Endothelial cell of umbilical vein (primary cell): Measurements from ENCODE around the gene ZNF70.

Experiments used
- EZH2 ChIP-seq: IDR thresholded peaks from 2 replicates; pipeline ENCODE4 v1.6.1; 2012; ENCODE audit warnings: borderline replicate concordance, low read depth, mild to moderate bottlenecking, moderate library complexity, low read length, inconsistent platforms; ENCODE audit not compliant: severe bottlenecking
- FOS ChIP-seq: IDR thresholded peaks from 2 replicates; pipeline ENCODE4 v1.6.1; 2011; ENCODE audit warnings: mild to moderate bottlenecking, low read length, moderate library complexity, borderline replicate concordance; ENCODE audit not compliant: insufficient read depth
- GATA2 ChIP-seq: IDR thresholded peaks from 2 replicates; pipeline ENCODE4 v1.7.0; 2011; ENCODE audit warnings: low read depth, mild to moderate bottlenecking, moderate library complexity, mixed read lengths, low read length; ENCODE audit not compliant: insufficient read length, insufficient read depth
- JUN ChIP-seq: IDR thresholded peaks from 2 replicates; pipeline ENCODE4 v1.6.1; 2011; ENCODE audit warnings: borderline replicate concordance, low read depth; ENCODE audit not compliant: insufficient read length, insufficient read depth
- POLR2A ChIP-seq: IDR thresholded peaks from 2 replicates; pipeline ENCODE4 v1.6.1; 2012; ENCODE audit warnings: low read depth, mild to moderate bottlenecking, control low read depth, low read length
- POLR2AphosphoS5 ChIP-seq: IDR thresholded peaks from 2 replicates; pipeline ENCODE4 v1.6.1; 2012; ENCODE audit warnings: low read depth, mild to moderate bottlenecking, control low read depth, low read length, moderate library complexity; ENCODE audit not compliant: insufficient read depth
- TF ChIP-seq, protein P1 (sequence below), 2 donors: IDR thresholded peaks; 1 replicate in 1 of 2; 2 replicates in 1 of 2; pipeline ENCODE4 v1.5.1; 2011; ENCODE audit warnings: low read length in 2 of 2, mild to moderate bottlenecking in 2 of 2, moderate library complexity in 2 of 2, control low read depth in 1 of 2, inconsistent platforms in 1 of 2, low read depth in 1 of 2; ENCODE audit not compliant: insufficient read depth in 1 of 2; ENCODE audit errors: extremely low read depth in 1 of 2
- TF ChIP-seq, protein P2 (sequence below): IDR thresholded peaks from 2 replicates; pipeline ENCODE4 v1.6.1; 2011; ENCODE audit not compliant: insufficient read depth, insufficient read length

DNA sequence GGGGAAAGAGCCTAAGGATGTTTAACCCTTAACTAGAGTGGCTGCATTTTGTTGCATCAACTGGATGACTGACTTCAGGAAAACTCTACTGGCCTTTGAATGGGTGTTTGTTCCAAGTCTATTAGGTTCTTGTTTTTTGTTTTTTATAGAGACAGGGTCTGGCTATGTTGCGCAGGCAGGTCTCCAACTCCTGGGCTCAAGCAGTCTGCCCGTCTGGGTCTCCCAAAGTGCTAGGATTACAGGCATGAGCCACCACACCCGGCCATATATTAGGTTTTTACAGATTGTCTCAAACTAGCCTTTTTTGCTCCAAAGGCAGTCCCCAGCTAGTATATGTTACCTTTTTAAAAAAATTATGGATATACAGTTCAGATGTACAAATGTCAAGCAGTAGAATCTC lies 37.0 kb upstream of the ZNF70 start:
- TF ChIP-seq, protein P1, sequence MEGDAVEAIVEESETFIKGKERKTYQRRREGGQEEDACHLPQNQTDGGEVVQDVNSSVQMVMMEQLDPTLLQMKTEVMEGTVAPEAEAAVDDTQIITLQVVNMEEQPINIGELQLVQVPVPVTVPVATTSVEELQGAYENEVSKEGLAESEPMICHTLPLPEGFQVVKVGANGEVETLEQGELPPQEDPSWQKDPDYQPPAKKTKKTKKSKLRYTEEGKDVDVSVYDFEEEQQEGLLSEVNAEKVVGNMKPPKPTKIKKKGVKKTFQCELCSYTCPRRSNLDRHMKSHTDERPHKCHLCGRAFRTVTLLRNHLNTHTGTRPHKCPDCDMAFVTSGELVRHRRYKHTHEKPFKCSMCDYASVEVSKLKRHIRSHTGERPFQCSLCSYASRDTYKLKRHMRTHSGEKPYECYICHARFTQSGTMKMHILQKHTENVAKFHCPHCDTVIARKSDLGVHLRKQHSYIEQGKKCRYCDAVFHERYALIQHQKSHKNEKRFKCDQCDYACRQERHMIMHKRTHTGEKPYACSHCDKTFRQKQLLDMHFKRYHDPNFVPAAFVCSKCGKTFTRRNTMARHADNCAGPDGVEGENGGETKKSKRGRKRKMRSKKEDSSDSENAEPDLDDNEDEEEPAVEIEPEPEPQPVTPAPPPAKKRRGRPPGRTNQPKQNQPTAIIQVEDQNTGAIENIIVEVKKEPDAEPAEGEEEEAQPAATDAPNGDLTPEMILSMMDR (IDR thresholded peaks at IDR 0.05; ENCODE audit: extremely low read depth in 1 of 2, insufficient read depth in 1 of 2, low read depth in 1 of 2, low read length in 2 of 2): no peak
- no peak for TF ChIP-seq EZH2
- TF ChIP-seq JUN: no peak
- TF ChIP-seq POLR2A: no peak
- no peak for TF ChIP-seq POLR2AphosphoS5
- TF ChIP-seq, protein P2, sequence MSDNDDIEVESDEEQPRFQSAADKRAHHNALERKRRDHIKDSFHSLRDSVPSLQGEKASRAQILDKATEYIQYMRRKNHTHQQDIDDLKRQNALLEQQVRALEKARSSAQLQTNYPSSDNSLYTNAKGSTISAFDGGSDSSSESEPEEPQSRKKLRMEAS: no peak
- TF ChIP-seq GATA2: no peak
- TF ChIP-seq FOS: no peak
